Measurements from ENCODE around the gene VPS35.

DNA sequence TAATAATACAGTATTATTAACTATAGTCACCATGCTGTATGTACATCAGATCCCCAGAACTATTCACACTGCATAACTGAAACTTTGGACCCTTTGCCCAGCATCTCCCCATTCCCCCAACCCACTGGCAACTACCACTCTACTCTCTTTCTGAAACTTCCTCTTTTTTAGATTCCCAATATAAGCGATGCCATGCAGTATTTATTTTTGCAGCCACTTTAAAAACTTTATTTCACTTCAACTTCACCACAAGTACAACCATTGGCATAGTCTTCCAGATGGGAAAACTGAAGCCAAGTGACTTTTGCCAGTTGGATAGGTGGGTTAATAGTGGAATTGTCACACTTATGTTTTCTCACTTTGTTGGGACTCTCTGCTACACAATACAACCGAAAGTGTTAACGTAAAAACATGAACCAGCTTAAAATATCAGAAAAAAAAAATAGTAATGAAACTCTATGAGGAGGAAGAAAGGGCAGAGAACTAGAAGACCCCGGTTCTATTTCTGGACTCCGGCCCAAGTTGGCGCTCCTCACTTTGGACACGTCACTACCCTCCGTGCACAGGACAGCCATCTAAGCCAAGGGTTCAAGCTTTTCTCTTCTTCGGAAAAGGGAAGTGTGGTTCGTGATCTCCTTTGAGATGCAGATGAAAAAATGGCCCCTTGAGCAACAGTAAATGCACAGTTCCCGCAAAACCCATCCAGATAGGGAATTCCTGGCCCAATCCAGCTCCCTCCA lies 68.5 kb downstream of the VPS35 start:
- TF ChIP-seq, protein P1, sequence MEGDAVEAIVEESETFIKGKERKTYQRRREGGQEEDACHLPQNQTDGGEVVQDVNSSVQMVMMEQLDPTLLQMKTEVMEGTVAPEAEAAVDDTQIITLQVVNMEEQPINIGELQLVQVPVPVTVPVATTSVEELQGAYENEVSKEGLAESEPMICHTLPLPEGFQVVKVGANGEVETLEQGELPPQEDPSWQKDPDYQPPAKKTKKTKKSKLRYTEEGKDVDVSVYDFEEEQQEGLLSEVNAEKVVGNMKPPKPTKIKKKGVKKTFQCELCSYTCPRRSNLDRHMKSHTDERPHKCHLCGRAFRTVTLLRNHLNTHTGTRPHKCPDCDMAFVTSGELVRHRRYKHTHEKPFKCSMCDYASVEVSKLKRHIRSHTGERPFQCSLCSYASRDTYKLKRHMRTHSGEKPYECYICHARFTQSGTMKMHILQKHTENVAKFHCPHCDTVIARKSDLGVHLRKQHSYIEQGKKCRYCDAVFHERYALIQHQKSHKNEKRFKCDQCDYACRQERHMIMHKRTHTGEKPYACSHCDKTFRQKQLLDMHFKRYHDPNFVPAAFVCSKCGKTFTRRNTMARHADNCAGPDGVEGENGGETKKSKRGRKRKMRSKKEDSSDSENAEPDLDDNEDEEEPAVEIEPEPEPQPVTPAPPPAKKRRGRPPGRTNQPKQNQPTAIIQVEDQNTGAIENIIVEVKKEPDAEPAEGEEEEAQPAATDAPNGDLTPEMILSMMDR (IDR thresholded peaks at IDR 0.05) = no peak
- TF ChIP-seq CHD4 (IDR thresholded peaks at IDR 0.05; ENCODE audit: borderline replicate concordance) (no peak), JUN (IDR thresholded peaks at IDR 0.05) (no peak), HDAC2 (IDR thresholded peaks at IDR 0.05) (no peak), BHLHE40 (IDR thresholded peaks at IDR 0.05; ENCODE audit: low read depth, low read length) (no peak), TP53 (CRISPR knock-in tag; IDR thresholded peaks at IDR 0.05) (no peak)

Data from A549 (cell line).